GM18511 (cell line): ENCODE data around the gene OPCML.

Experiments
- ATAC-seq: cut with Tn5 transposase; IDR thresholded peaks from one replicate; pipeline ENCODE4 v1.9.1; 2021; ENCODE audit warnings: mild to moderate bottlenecking, moderate library complexity; ENCODE audit not compliant: unreplicated experiment

OPCML gene

GRCh38 chr11:133531971-133532651, at the start of gene OPCML:
Gene OPCML, minus strand, starts transcription at chr11:133532501.
- no peak for ATAC-seq

- no peak for ATAC-seq
These were observed 48.8 kb upstream of the OPCML start for GRCh38 chr11:133581091-133581490.

- ATAC-seq = no peak
These were observed 47.1 kb upstream of the OPCML start for GRCh38 chr11:133579165-133580031.

- no peak for ATAC-seq
These were observed 45.1 kb upstream of the OPCML start for GRCh38 chr11:133577403-133577802.

- ATAC-seq = no peak
These were observed 44.0 kb upstream of the OPCML start for GRCh38 chr11:133576351-133576750.

- no peak for ATAC-seq
These were observed 40.8 kb upstream of the OPCML start for GRCh38 chr11:133573081-133573480.

- no peak for ATAC-seq
These were observed 38.1 kb upstream of the OPCML start for GRCh38 chr11:133570376-133570775.

- ATAC-seq = no peak
These were observed 31.3 kb upstream of the OPCML start for GRCh38 chr11:133563505-133564025.

- ATAC-seq = no peak
These were observed 28.2 kb upstream of the OPCML start for GRCh38 chr11:133560472-133560855.

GRCh38 chr11:133559833-133560471, 27.7 kb upstream of the OPCML start:
- ATAC-seq = no peak

GRCh38 chr11:133559382-133559781, 27.1 kb upstream of the OPCML start:
- no peak for ATAC-seq

- no peak for ATAC-seq
These were observed 22.7 kb upstream of the OPCML start for GRCh38 chr11:133555034-133555433.

GRCh38 chr11:133553885-133554740, 21.8 kb upstream of the OPCML start:
- ATAC-seq = no peak

- ATAC-seq = no peak
These were observed 20.6 kb upstream of the OPCML start for GRCh38 chr11:133552938-133553337.

GRCh38 chr11:133551064-133551463, 18.8 kb upstream of the OPCML start:
- no peak for ATAC-seq

GRCh38 chr11:133549826-133550225, 17.5 kb upstream of the OPCML start:
- ATAC-seq = no peak

GRCh38 chr11:133548641-133549040, 16.3 kb upstream of the OPCML start:
- ATAC-seq = no peak

- ATAC-seq = no peak
These were observed 15.7 kb upstream of the OPCML start for GRCh38 chr11:133547808-133548494.

- peak; percentile 84 for ATAC-seq
These were observed 13.0 kb upstream of the OPCML start for GRCh38 chr11:133545199-133545803.

- no peak for ATAC-seq
These were observed 9.4 kb upstream of the OPCML start for GRCh38 chr11:133541720-133542095.
